IMR-90 (cell line): ENCODE results near the gene CC2D2B. TPM values are rescaled to one million over a fixed set of nuclear protein-coding genes. Genes with fewer than 3 reads are reported as not detected.

ENCODE experiments used
- ATAC-seq: fragments of 200-7000 bp; cut with Tn5 transposase; 2 replicates; pipeline ENCODE4 v1.9.1; 2020; ENCODE audit warnings: low read depth, mild to moderate bottlenecking, moderate library complexity
- BruUV-seq: library from RNA; stranded (reverse); fragments of 400-500 nt; replicated peaks from 2 replicates; lab custom pipeline; 2021; lab: Mats Ljungman, UMichigan
- CTCF ChIA-PET: fragments of 300-600 bp; formaldehyde crosslinking; extraction: SDS; loops from one replicate; lab custom pipeline; 2021; ENCODE audit warnings: antibody characterized with exemption; lab: Yijun Ruan, JAX
- POLR2A ChIA-PET: fragments of 300-600 bp; sonication (Branson Sonifier 250); formaldehyde crosslinking; loops from one replicate; lab custom pipeline; 2022; ENCODE audit warnings: antibody characterized with exemption; ENCODE audit not compliant: unreplicated experiment; lab: Charles Lee
- DNase-seq: peaks from one replicate; pipeline ENCODE4 v3.0.0; 2013
- H2AFZ ChIP-seq: replicated peaks from 2 replicates; pipeline ENCODE3; 2013; ENCODE audit warnings: low read length, mild to moderate bottlenecking; ENCODE audit not compliant: poor library complexity
- H2AK5ac ChIP-seq: 2 replicates; pipeline ENCODE4 v1.6.1; 2013; ENCODE audit warnings: low read depth, low read length, inconsistent platforms
- H2AK9ac ChIP-seq: replicated peaks from 2 replicates; pipeline ENCODE3; 2013; ENCODE audit warnings: mild to moderate bottlenecking, low read depth, low read length, moderate library complexity; ENCODE audit not compliant: poor library complexity
- H2BK120ac ChIP-seq: 2 replicates; pipeline ENCODE4 v1.6.1; 2013; ENCODE audit warnings: low read depth, low read length, inconsistent platforms
- H2BK15ac ChIP-seq: 3 replicates; pipeline ENCODE4 v1.6.1; 2013; ENCODE audit warnings: low read depth, low read length, inconsistent platforms
- H2BK20ac ChIP-seq: 2 replicates; pipeline ENCODE4 v1.6.1; 2013; ENCODE audit warnings: low read depth, mild to moderate bottlenecking, inconsistent platforms, low read length, moderate library complexity
- H2BK5ac ChIP-seq: 2 replicates; pipeline ENCODE4 v1.6.1; 2013; ENCODE audit warnings: mild to moderate bottlenecking, low read depth, low read length, inconsistent platforms; ENCODE audit not compliant: poor library complexity, severe bottlenecking
- H3K14ac ChIP-seq: replicated peaks from 2 replicates; pipeline ENCODE4 v1.6.1; 2013; ENCODE audit warnings: low read depth, low read length, inconsistent platforms
- H3K18ac ChIP-seq: 2 replicates; pipeline ENCODE4 v1.6.1; 2013; ENCODE audit warnings: low read depth, low read length, control low read depth
- H3K23ac ChIP-seq: 2 replicates; pipeline ENCODE4 v1.6.1; 2013; ENCODE audit warnings: low read depth, low read length, inconsistent platforms
- H3K27ac ChIP-seq: 2 replicates; pipeline ENCODE4 v1.5.1; 2013; ENCODE audit warnings: mild to moderate bottlenecking, control low read depth, low read length; ENCODE audit not compliant: insufficient read depth
- H3K27me3 ChIP-seq: 2 replicates; pipeline ENCODE4 v1.6.1; 2013; ENCODE audit warnings: low read length; ENCODE audit not compliant: control insufficient read depth, insufficient read depth
- H3K36me3 ChIP-seq: 2 replicates; pipeline ENCODE4 v1.6.1; 2013; ENCODE audit warnings: low read length, mixed read lengths; ENCODE audit not compliant: control insufficient read depth, insufficient read depth
- H3K4ac ChIP-seq: 2 replicates; pipeline ENCODE4 v1.6.1; 2013; ENCODE audit warnings: low read depth, low read length, inconsistent platforms
- H3K4me1 ChIP-seq: 2 replicates; pipeline ENCODE4 v1.6.1; 2013; ENCODE audit warnings: low read length, mixed read lengths; ENCODE audit not compliant: control insufficient read depth, insufficient read depth
- H3K4me2 ChIP-seq: 2 replicates; pipeline ENCODE4 v1.6.1; 2013; ENCODE audit warnings: low read depth, mild to moderate bottlenecking, control low read depth, low read length, moderate library complexity
- H3K4me3 ChIP-seq: 2 replicates; pipeline ENCODE4 v1.5.1; 2013; ENCODE audit warnings: low read depth, mild to moderate bottlenecking, control low read depth, low read length, moderate library complexity; ENCODE audit not compliant: insufficient read depth
- H3K56ac ChIP-seq: 2 replicates; pipeline ENCODE4 v1.6.1; 2013; ENCODE audit warnings: low read length, inconsistent platforms; ENCODE audit not compliant: insufficient read depth; ENCODE audit errors: extremely low read depth
- H3K79me1 ChIP-seq, 2 experiments: 2 replicates each; pipeline ENCODE4 v1.6.1; 2013; ENCODE audit warnings: low read length in 2 of 2, inconsistent platforms in 1 of 2, low read depth in 1 of 2
- H3K9ac ChIP-seq: 2 replicates; pipeline ENCODE4 v1.6.1; 2013; ENCODE audit warnings: low read depth, low read length, control low read depth
- H3K9me1 ChIP-seq: 2 replicates; pipeline ENCODE4 v1.6.1; 2013; ENCODE audit warnings: low read length, inconsistent platforms; ENCODE audit not compliant: insufficient read depth
- H3K9me3 ChIP-seq: 2 replicates; pipeline ENCODE4 v1.6.1; 2013; ENCODE audit warnings: low read length; ENCODE audit not compliant: control insufficient read depth, insufficient read depth
- H4K20me1 ChIP-seq: 2 replicates; pipeline ENCODE4 v1.6.1; 2013; ENCODE audit warnings: low read length, inconsistent platforms; ENCODE audit not compliant: insufficient read depth
- H4K5ac ChIP-seq: 2 replicates; pipeline ENCODE4 v1.6.1; 2013; ENCODE audit warnings: mild to moderate bottlenecking, low read depth, low read length, control low read depth
- H4K8ac ChIP-seq, 2 experiments: 2 replicates each; pipeline ENCODE4 v1.6.1; 2013; ENCODE audit warnings: low read depth in 2 of 2, low read length in 2 of 2, control low read depth in 1 of 2, inconsistent platforms in 1 of 2
- H4K91ac ChIP-seq: 2 replicates; pipeline ENCODE4 v1.6.1; 2013; ENCODE audit warnings: low read depth, low read length, inconsistent platforms; ENCODE audit not compliant: insufficient read depth
- BHLHE40 ChIP-seq: fragments of 150-350 bp; IDR thresholded peaks from 2 replicates; pipeline ENCODE4 v1.6.1; 2016; ENCODE audit warnings: mild to moderate bottlenecking, low read depth, low read length
- CEBPB ChIP-seq: IDR thresholded peaks from 2 replicates; pipeline ENCODE4 v1.6.1; 2012; ENCODE audit warnings: low read depth, low read length, improper control_type of control experiment
- FOS ChIP-seq: fragments of 150-350 bp; IDR thresholded peaks from 2 replicates; pipeline ENCODE4 v1.6.1; 2016; ENCODE audit warnings: low read depth, low read length
- MAZ ChIP-seq: IDR thresholded peaks from 2 replicates; pipeline ENCODE4 v1.6.1; 2012; ENCODE audit warnings: low read depth, mild to moderate bottlenecking, low read length, improper control_type of control experiment, moderate library complexity, borderline replicate concordance
- MXI1 ChIP-seq: IDR thresholded peaks from 2 replicates; pipeline ENCODE4 v1.6.1; 2012; ENCODE audit warnings: low read depth, mild to moderate bottlenecking, low read length, moderate library complexity, borderline replicate concordance
- POLR2A ChIP-seq: IDR thresholded peaks from 2 replicates; pipeline ENCODE4 v1.6.1; 2012; ENCODE audit warnings: mild to moderate bottlenecking, low read depth, low read length
- RAD21 ChIP-seq: IDR thresholded peaks from 2 replicates; pipeline ENCODE4 v1.6.1; 2012; ENCODE audit warnings: low read length, improper control_type of control experiment
- RCOR1 ChIP-seq: IDR thresholded peaks from 2 replicates; pipeline ENCODE4 v1.6.1; 2012; ENCODE audit warnings: mild to moderate bottlenecking, low read length, improper control_type of control experiment; ENCODE audit not compliant: insufficient replicate concordance
- RFX5 ChIP-seq: IDR thresholded peaks from 2 replicates; pipeline ENCODE4 v1.8.0; 2012; ENCODE audit warnings: low read depth, mild to moderate bottlenecking, low read length, moderate library complexity
- USF2 ChIP-seq: fragments of 150-350 bp; IDR thresholded peaks from 2 replicates; pipeline ENCODE4 v1.6.1; 2017; ENCODE audit warnings: mild to moderate bottlenecking, antibody characterized with exemption, low read length, low read depth
- WGBS, 2 experiments: methylation state at CpG; one replicate each; pipeline versions ENCODE4 v1.1.5 to v1.1.7; 2013; ENCODE audit warnings: missing lambda C conversion rate in 2 of 2; ENCODE audit not compliant: insufficient read length in 1 of 2; ENCODE audit errors: extremely low coverage in 2 of 2; 5-methylcytosine and 5-hydroxymethylcytosine counted together
- dilution Hi-C: fragments of 300-500 bp; cut with HindIII; formaldehyde crosslinking; loops from one replicate; pipeline ENCODE4 v1.14.3; 2018; ENCODE audit warnings: low sequenced_read_pairs; ENCODE audit not compliant: unreplicated experiment
- in situ Hi-C: fragments of 300-500 bp; cut with MboI; formaldehyde crosslinking; loops from 3 replicates; pipeline ENCODE4 v1.14.3; 2019; ENCODE audit warnings: low sequenced_read_pairs, inconsistent platforms, mixed read lengths
- intact Hi-C: fragments of 100-400 bp; cut with micrococcal nuclease; formaldehyde crosslinking; loops from 2 replicates; pipeline ENCODE4 v1.10.0; 2022
- polyA plus RNA-seq, 3 experiments: library from polyadenylated mRNA; depleted of rRNA; stranded (reverse); fragments of >200 nt; gene quantifications; 2 replicates each; pipeline ENCODE4 v1.2.3, GENCODE V29; 2012; ENCODE audit warnings: low replicate concordance in 1 of 3
- total RNA-seq: library from RNA; depleted of rRNA; stranded (reverse); fragments of >200 nt; gene quantifications from 2 replicates; pipeline ENCODE4 v1.2.3, GENCODE V29; 2012
- TF ChIP-seq, protein P1 (sequence below): fragments of 150-350 bp; IDR thresholded peaks from 2 replicates; pipeline ENCODE4 v1.6.1; 2016; ENCODE audit warnings: low read depth, mild to moderate bottlenecking, low read length, moderate library complexity, borderline replicate concordance

CC2D2B gene
- total and polyA plus RNA-seq, 2 of the 4 experiments (the other 2 are of a cell fraction) = not detected

- Histone ChIP-seq H2BK20ac (no peak overlapping the region), H3K14ac (no peak overlapping the region), H3K9me1 (no peaks in the 10 kb centered on the region), H3K27ac (no peak overlapping the region), H3K23ac (no peak overlapping the region), H3K9ac (no peak overlapping the region), H4K8ac (no peak overlapping the region), H3K4ac (no peak overlapping the region), H3K4me2 (no peak overlapping the region), H3K4me1 (peaks cover 2% of the 10 kb centered on the region; the same call in 1 of the 2 replicates), H2AK5ac (no peak overlapping the region), H4K20me1 (no peaks in the 10 kb centered on the region), H3K56ac (no peak overlapping the region), H4K5ac (no peak overlapping the region), H2BK120ac (no peak overlapping the region), H3K9me3 (no peaks in the 10 kb centered on the region), H2BK5ac (no peak overlapping the region), H2AFZ (no peak overlapping the region), H4K91ac (no peak overlapping the region), H3K4me3 (no peak overlapping the region), H3K36me3 (no peaks in the 10 kb centered on the region), H2BK15ac (no peak overlapping the region), H2AK9ac (no peak overlapping the region), H3K18ac (no peak overlapping the region), H3K27me3 (no peaks in the 10 kb centered on the region), H3K79me1 (no peaks in the 10 kb centered on the region)
- in situ Hi-C loops = no loop called here
- intact Hi-C loops = loop anchor here (10.0 kb wide), 1 partner anchor 426 kb away; no protein-coding TSS in a partner anchor
- ATAC-seq = no peak
- dilution Hi-C loops = no loop called here
- TF ChIP-seq, protein P1, sequence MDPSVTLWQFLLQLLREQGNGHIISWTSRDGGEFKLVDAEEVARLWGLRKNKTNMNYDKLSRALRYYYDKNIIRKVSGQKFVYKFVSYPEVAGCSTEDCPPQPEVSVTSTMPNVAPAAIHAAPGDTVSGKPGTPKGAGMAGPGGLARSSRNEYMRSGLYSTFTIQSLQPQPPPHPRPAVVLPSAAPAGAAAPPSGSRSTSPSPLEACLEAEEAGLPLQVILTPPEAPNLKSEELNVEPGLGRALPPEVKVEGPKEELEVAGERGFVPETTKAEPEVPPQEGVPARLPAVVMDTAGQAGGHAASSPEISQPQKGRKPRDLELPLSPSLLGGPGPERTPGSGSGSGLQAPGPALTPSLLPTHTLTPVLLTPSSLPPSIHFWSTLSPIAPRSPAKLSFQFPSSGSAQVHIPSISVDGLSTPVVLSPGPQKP = no peak
- TF ChIP-seq RFX5 = no peak
- no peak for TF ChIP-seq USF2
- TF ChIP-seq CEBPB = no peak
- TF ChIP-seq FOS = no peak
- TF ChIP-seq RAD21 = no peak
- no peak for TF ChIP-seq RCOR1
- no peak for TF ChIP-seq MAZ
- no peak for TF ChIP-seq BHLHE40
- no peak for TF ChIP-seq POLR2A
- TF ChIP-seq MXI1 = no peak
- WGBS, 2 experiments = 56% methylated on average over 2 of the region's 3 CpGs; no CpG with 5 or more reads in 1 of the 2 experiments
- DNase-seq = peak; percentile 20
- no TSS peak for BruUV-seq
- ChIA-PET CTCF (interaction anchor here (0.8 to 3.7 kb wide), 2 partner anchors 12 to 167 kb away, joined by 3 to 10 read pairs; partner anchors contain the start of gene TCTN3), POLR2A (no interaction called here)
These were observed 47.4 kb upstream of the CC2D2B start for GRCh38 chr10:95860166-95860940.
